LNCaP clone FGC (cell line): ENCODE data around the gene PLEKHA5.
"Not testable (repeated sequence)": the region's sequence is repeated elsewhere in the genome, so short reads cannot be mapped to it uniquely, and the experiment has no call there.

ENCODE experiments used
- DNase-seq: peaks from one replicate; pipeline ENCODE4 v3.0.0-alpha.2; 2011; ENCODE audit warnings: low read depth
- H3K4me3 ChIP-seq: 2 replicates; pipeline ENCODE4 v1.5.1; 2011; ENCODE audit warnings: mild to moderate bottlenecking, low read depth, low read length, control low read depth
- CTCF ChIP-seq: IDR thresholded peaks from 2 replicates; pipeline ENCODE4 v1.5.1; 2012; ENCODE audit warnings: mild to moderate bottlenecking; ENCODE audit not compliant: control insufficient read depth, insufficient read depth; ENCODE audit errors: extremely low read depth

Gene PLEKHA5

GRCh38 chr12:19165451-19165850 is 35.9 kb downstream of the PLEKHA5 start:
- no peak for TF ChIP-seq CTCF
- peak; percentile 87 for DNase-seq
- peak overlapping the region; percentile 36 for H3K4me3 ChIP-seq

GRCh38 chr12:19166387-19166786 is 36.9 kb downstream of the PLEKHA5 start:
- DNase-seq, result no peak
- H3K4me3 ChIP-seq, result no peak overlapping the region
- no peak for TF ChIP-seq CTCF

- no peak for DNase-seq
- TF ChIP-seq CTCF, result no peak
These were observed 37.4 kb downstream of the PLEKHA5 start for GRCh38 chr12:19166956-19167355.

GRCh38 chr12:19167708-19168107 is 38.2 kb downstream of the PLEKHA5 start:
- no peak overlapping the region for H3K4me3 ChIP-seq
- DNase-seq, result no peak
- TF ChIP-seq CTCF, result no peak

More at GRCh38 chr12:19166956-19167355, 37.4 kb downstream of the PLEKHA5 start:
- no peak overlapping the region for H3K4me3 ChIP-seq

GRCh38 chr12:19168644-19169043 is 39.1 kb downstream of the PLEKHA5 start:
- DNase-seq, result no peak
- TF ChIP-seq CTCF, result no peak
- H3K4me3 ChIP-seq, result no peak overlapping the region

GRCh38 chr12:19169222-19169621 is 39.7 kb downstream of the PLEKHA5 start:
- DNase-seq, result no peak
- no peak overlapping the region for H3K4me3 ChIP-seq
- no peak for TF ChIP-seq CTCF

GRCh38 chr12:19170286-19170685 is 40.8 kb downstream of the PLEKHA5 start:
- H3K4me3 ChIP-seq, DNase-seq: not testable (repeated sequence)

GRCh38 chr12:19171731-19172130 is 42.2 kb downstream of the PLEKHA5 start:
- TF ChIP-seq CTCF, result no peak
- DNase-seq, result no peak
- H3K4me3 ChIP-seq, result no peak overlapping the region
